Measurements from ENCODE around the gene GLI3.

GLI3 gene

DNA sequence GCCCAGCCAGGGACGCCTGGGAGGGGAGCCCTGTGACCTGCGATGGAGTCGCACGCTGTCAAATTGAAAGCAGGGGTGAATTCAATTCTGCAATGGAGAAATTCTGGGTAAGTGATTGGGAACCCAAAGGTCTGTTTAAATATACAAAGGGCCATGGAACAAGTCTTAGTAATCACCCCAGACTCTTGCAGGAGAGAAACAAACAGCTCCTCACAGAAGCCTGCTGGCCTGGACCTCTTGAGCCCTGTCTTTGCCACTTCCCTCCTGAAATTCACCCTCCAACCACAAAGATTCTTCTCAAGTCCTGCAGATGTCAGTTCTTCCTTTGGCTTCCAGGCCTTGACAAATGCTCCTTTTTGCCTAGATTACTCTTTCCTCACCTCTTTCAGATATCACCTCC lies 97.3 kb downstream of the GLI3 start:
- H3K4me3 ChIP-seq (ENCODE audit: low read depth, low read length), result no peak overlapping the region
- DNase-seq (ENCODE audit: low read depth), result no peak
- TF ChIP-seq, protein P1, sequence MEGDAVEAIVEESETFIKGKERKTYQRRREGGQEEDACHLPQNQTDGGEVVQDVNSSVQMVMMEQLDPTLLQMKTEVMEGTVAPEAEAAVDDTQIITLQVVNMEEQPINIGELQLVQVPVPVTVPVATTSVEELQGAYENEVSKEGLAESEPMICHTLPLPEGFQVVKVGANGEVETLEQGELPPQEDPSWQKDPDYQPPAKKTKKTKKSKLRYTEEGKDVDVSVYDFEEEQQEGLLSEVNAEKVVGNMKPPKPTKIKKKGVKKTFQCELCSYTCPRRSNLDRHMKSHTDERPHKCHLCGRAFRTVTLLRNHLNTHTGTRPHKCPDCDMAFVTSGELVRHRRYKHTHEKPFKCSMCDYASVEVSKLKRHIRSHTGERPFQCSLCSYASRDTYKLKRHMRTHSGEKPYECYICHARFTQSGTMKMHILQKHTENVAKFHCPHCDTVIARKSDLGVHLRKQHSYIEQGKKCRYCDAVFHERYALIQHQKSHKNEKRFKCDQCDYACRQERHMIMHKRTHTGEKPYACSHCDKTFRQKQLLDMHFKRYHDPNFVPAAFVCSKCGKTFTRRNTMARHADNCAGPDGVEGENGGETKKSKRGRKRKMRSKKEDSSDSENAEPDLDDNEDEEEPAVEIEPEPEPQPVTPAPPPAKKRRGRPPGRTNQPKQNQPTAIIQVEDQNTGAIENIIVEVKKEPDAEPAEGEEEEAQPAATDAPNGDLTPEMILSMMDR (conservative IDR thresholded peaks at IDR 0.05; ENCODE audit: low read depth, low read length), result no peak

DNA sequence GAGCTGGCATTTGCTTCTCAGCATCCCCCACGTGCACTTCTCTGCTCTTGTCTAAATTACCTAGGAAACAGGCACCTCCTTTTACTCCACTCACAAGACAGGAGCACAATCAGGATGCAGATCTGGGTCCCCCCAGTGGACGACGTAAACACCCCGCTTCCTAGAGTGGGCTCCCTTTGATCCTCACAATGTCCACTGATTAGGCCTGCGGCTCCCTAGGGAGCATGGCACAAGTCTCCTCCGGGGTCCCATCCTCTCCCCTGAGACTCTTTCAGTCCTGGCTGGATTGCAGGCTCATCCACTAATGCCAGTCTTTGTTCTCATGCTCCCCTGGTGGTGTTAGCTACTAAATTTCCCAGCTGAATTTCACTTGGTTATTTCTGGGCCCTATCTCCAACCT lies 98.3 kb downstream of the GLI3 start:
- no peak overlapping the region for H3K4me3 ChIP-seq (ENCODE audit: low read depth, low read length)
- TF ChIP-seq, protein P1 (conservative IDR thresholded peaks at IDR 0.05; ENCODE audit: low read depth, low read length), result peak; percentile 16
- peak; percentile 12 for DNase-seq (ENCODE audit: low read depth)

DNA sequence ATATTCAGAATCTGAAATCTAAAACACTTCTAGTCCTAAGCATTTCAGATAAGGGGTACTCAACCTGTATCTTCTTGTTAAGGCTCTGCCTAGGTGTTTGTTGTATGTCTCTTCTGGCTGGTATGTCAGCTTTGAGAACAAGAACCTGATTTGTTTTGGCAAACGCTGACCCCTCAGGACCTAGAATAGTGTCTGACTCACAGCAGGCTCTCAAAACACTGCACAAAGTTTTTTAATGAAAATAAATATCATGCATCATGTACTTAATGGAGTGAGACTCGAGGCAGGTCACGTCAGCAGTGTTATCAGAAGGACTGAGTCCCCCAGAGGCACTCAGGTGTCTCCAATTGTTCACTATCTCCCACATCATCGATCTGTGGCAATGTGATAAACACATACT lies 99.1 kb downstream of the GLI3 start:
- DNase-seq (ENCODE audit: low read depth), result peak; percentile 39
- H3K4me3 ChIP-seq (ENCODE audit: low read depth, low read length), result no peak overlapping the region
- TF ChIP-seq, protein P1 (conservative IDR thresholded peaks at IDR 0.05; ENCODE audit: low read depth, low read length), result no peak

DNA sequence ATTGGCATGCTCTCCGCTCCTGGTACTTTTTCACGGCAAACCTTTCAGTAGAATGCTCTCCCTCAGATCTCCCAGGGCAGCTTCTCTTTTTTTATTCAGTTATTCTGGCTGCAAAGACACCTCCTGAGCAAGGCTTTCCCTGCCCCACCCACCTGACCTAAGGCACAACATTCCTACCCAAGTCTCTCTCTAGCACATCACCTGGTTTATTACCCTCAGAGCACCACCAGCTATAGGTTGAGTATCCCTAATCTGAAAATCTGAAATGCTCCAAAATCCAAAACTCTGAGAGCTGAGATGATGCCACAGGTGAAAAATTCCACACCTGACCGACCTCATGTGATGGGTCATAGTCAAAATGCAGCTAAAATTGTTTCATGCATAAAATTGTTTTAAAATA lies 99.6 kb downstream of the GLI3 start:
- DNase-seq (ENCODE audit: low read depth), result no peak
- TF ChIP-seq, protein P1 (conservative IDR thresholded peaks at IDR 0.05; ENCODE audit: low read depth, low read length), result no peak
- H3K4me3 ChIP-seq (ENCODE audit: low read depth, low read length), result no peak overlapping the region

DNA sequence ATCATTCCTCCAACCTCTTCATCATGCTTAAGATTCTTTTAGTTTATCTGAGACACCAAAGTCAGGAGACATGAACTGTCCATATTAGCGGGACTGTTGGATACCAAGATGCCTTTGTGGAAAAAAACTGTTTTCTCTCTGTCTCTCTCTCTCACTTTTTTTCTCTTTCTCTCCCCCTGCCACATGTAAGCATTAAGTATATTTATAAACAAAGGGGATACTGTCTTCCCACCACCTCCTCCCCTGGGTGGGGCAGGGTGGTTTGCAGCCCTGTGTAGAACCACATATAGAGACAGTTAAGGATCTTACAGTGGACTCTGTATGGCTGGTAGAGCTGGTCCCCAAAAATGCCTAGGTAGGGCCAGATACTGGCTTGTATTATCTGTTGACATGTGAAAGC lies 101.3 kb downstream of the GLI3 start:
- H3K4me3 ChIP-seq (ENCODE audit: low read depth, low read length), result no peak overlapping the region
- TF ChIP-seq, protein P1 (conservative IDR thresholded peaks at IDR 0.05; ENCODE audit: low read depth, low read length), result no peak
- no peak for DNase-seq (ENCODE audit: low read depth)

DNA sequence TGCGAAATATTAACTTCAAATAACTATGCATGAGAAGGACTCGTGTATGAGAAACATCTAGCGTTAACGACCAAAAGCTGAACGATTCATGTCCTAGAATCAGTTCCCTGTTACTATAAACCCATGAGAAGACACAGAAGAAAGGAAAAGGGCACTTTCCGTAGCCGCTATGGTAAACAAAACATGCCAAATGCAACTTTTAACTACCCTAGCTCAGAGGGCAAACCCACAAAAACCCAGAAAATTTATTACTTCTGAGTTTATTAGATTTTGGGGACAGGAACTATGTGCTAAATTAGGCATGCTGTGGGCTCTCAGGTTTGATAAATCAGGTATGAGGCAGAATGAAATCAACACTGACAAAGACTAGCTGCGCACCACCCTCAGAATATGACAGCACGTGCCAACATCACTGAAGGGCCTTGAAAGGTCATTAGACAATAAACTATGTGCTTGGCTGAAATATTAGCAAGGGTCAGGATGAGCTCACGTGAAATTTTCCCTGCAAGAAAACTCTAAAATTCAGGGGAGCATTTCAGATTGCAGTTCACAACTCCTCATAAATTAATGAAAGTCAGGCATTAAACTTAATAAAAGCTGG lies 102.6 kb downstream of the GLI3 start:
- DNase-seq (ENCODE audit: low read depth), result no peak
- TF ChIP-seq, protein P1 (conservative IDR thresholded peaks at IDR 0.05; ENCODE audit: low read depth, low read length), result no peak

DNA sequence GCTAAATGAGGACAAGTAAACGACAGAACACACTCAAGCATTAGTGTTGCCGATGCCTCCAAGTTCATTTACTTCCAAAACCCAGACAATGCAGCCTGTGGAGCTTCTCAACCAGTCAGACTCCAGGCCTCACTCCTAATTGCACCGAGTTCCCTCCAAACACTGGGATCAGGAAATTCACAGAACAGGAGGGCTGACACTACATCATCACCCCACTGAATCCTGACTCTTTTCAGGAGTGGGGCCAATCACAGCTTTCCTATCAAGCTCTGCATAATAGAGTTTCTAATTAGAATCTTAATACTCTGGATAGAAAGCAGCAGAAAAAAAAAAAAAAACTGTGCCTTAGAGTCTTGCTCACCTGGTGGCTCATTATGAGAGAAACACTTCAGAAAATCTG lies 103.7 kb downstream of the GLI3 start:
- no peak for DNase-seq (ENCODE audit: low read depth)
- H3K4me3 ChIP-seq (ENCODE audit: low read depth, low read length), result no peak overlapping the region
- TF ChIP-seq, protein P1 (conservative IDR thresholded peaks at IDR 0.05; ENCODE audit: low read depth, low read length), result no peak

More for the DNA sequence above, 102.6 kb downstream of the GLI3 start:
- H3K4me3 ChIP-seq (ENCODE audit: low read depth, low read length), result no peak overlapping the region

Measured in choroid plexus epithelial cell (primary cell).